Activated CD4-positive, CD25-positive, alpha-beta regulatory T cell treated with anti-CD3 and anti-CD28 coated beads, Interleukin-2, amount 50 U/mL, for 24 hours (primary cell): Measurements from ENCODE around the gene PDE3B.
"Not testable (repeated sequence)": the region's sequence is repeated elsewhere in the genome, so short reads cannot be mapped to it uniquely, and the experiment has no call there.

Source experiments
- ATAC-seq, 2 donors: fragments of 150-1000 bp; cut with Tn5 transposase; one replicate each; pipeline ENCODE4 v1.10.0; 2021; ENCODE audit warnings: mild to moderate bottlenecking in 1 of 2, moderate library complexity in 1 of 2

PDE3B gene

GRCh38 chr11:14819596-14819995 is 176.0 kb downstream of the PDE3B start:
- ATAC-seq, result no peak

GRCh38 chr11:14821031-14821430 is 177.4 kb downstream of the PDE3B start:
- no peak for ATAC-seq

- no peak for ATAC-seq
Measured at GRCh38 chr11:14826600-14826999, 183.0 kb downstream of the PDE3B start.

GRCh38 chr11:14835496-14836492 is 192.2 kb downstream of the PDE3B start:
- ATAC-seq, result peak; percentile 79 to 84

GRCh38 chr11:14842002-14842401 is 198.4 kb downstream of the PDE3B start:
- ATAC-seq, result no peak

GRCh38 chr11:14852571-14853177 is 209.1 kb downstream of the PDE3B start:
- no peak for ATAC-seq

- ATAC-seq, result no peak
Measured at GRCh38 chr11:14854057-14854456, 210.5 kb downstream of the PDE3B start.

- no peak for ATAC-seq
Measured at GRCh38 chr11:14855890-14856289, 212.3 kb downstream of the PDE3B start.

- ATAC-seq, result no peak
Measured at GRCh38 chr11:14857621-14858020, 214.0 kb downstream of the PDE3B start.

GRCh38 chr11:14858404-14858803 is 214.8 kb downstream of the PDE3B start:
- peak; percentile 38 to 41 for ATAC-seq

- ATAC-seq, result peak in 1 of 2 donors; percentile 38
Measured at GRCh38 chr11:14860511-14860910, 216.9 kb downstream of the PDE3B start.

- no peak for ATAC-seq
Measured at GRCh38 chr11:14861680-14862079, 218.1 kb downstream of the PDE3B start.

GRCh38 chr11:14863775-14864174 is 220.2 kb downstream of the PDE3B start:
- not testable (repeated sequence) for ATAC-seq

GRCh38 chr11:14872032-14872431 is 228.4 kb downstream of the PDE3B start:
- ATAC-seq, result peak; percentile 45 to 58

- ATAC-seq, result no peak
Measured at GRCh38 chr11:14873632-14874031, 230.0 kb downstream of the PDE3B start.

GRCh38 chr11:14875163-14875562 is 231.6 kb downstream of the PDE3B start:
- ATAC-seq, result no peak

- no peak for ATAC-seq
Measured at GRCh38 chr11:14881576-14882193, 238.1 kb downstream of the PDE3B start.

- no peak for ATAC-seq
Measured at GRCh38 chr11:14882196-14882595, 238.6 kb downstream of the PDE3B start.

GRCh38 chr11:14883683-14884082 is 240.1 kb downstream of the PDE3B start:
- ATAC-seq, result not testable (repeated sequence)

GRCh38 chr11:14884667-14885273 is 241.2 kb downstream of the PDE3B start:
- ATAC-seq, result no peak

GRCh38 chr11:14886513-14886912 is 242.9 kb downstream of the PDE3B start:
- ATAC-seq, result no peak

GRCh38 chr11:14891143-14892035 is 247.8 kb downstream of the PDE3B start:
- ATAC-seq, result peak; percentile 79 to 80
